ENCODE measurements around the gene WASL. TPM values are rescaled to one million over a fixed set of nuclear protein-coding genes. Genes with fewer than 3 reads are reported as not detected.

Gene WASL
- total RNA-seq, 4 donors from 2014 or later, result 29.3 to 40.0 (median 29.7) TPM

GRCh38 chr7:123679614-123680013, 69.2 kb downstream of the WASL start:
- Histone ChIP-seq H3K4me3 (no peak overlapping the region), H3K27me3 (no peaks in the 10 kb centered on the region), H3K4me1 (peaks cover 12% of the 10 kb centered on the region), H3K9me3 (no peaks in the 10 kb centered on the region), H3K36me3 (peaks cover 12% of the 10 kb centered on the region), H3K27ac (no peak overlapping the region)
- no peak for TF ChIP-seq POLR2AphosphoS5 (IDR thresholded peaks at IDR 0.05)
- TF ChIP-seq POLR2A (IDR thresholded peaks at IDR 0.05), result no peak
- TF ChIP-seq EP300 (IDR thresholded peaks at IDR 0.05), result no peak
- no peak for TF ChIP-seq CTCF (IDR thresholded peaks at IDR 0.05)
- no peak for DNase-seq (ENCODE audit: low spot score in 2 of 2)
- whole genome bisulfite sequencing, result 91% methylated on average over 3 of the region's 3 CpGs

DNA sequence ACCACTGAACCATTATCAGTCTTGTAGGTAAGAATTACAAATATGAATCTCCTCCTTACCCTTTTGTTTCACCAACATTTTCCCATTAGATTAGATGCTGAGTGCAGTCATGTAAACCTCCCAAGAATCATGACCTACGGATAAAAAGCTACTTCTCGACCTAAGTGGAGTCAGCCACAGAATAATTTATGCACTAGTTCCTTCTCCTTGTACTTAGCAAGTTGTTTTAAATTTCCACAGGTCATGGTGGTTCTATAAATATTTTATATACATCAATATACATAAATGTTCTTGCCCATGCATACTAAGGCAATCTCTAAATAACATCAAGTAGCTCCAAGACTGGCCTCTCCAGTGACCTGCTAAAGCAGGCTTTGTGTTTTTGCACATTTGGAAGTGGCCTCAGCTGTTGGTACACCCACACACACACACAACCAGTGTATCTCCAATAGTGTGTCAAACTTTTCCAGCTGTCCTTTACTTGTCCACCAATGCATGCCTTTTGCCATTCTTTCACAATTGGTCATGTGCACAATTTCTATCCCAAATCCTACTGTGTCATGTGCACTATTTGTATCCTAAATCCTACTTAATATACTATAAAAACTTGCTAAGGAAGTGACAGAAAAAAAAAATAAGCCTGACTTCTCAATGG, 71.6 kb downstream of the WASL start:
- Histone ChIP-seq H3K4me3 (no peak overlapping the region), H3K4me1 (peaks cover 25% of the 10 kb centered on the region), H3K27ac (no peak overlapping the region), H3K9me3 (no peaks in the 10 kb centered on the region), H3K27me3 (no peaks in the 10 kb centered on the region), H3K36me3 (peaks cover 6% of the 10 kb centered on the region)
- TF ChIP-seq POLR2A (IDR thresholded peaks at IDR 0.05), result no peak
- TF ChIP-seq CTCF (IDR thresholded peaks at IDR 0.05), result no peak
- TF ChIP-seq POLR2AphosphoS5 (IDR thresholded peaks at IDR 0.05), result no peak
- no peak for TF ChIP-seq EP300 (IDR thresholded peaks at IDR 0.05)
- 87% methylated on average over 2 of the region's 2 CpGs for WGBS
- DNase-seq (ENCODE audit: low spot score in 2 of 2), result no peak

DNA sequence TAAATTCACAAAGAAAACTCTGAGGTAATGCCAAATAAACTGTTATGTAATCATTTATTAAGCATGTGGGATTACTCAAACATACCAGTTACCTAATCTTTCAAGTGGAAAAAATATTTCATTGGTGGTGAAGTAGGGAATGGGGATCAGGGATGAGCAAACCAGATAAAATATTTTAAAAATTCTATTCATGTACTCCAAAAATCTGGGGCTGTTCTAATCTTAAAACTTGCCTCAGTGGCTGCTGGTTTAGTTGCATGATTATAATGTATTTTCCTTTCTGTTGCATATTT, 73.7 kb downstream of the WASL start:
- H3K36me3 ChIP-seq, result no peaks in the 10 kb centered on the region
- H3K27me3 ChIP-seq, result no peaks in the 10 kb centered on the region
- no peaks in the 10 kb centered on the region for H3K9me3 ChIP-seq
- DNase-seq (ENCODE audit: low spot score in 2 of 2), result no peak
- TF ChIP-seq POLR2AphosphoS5 (IDR thresholded peaks at IDR 0.05) (no peak), POLR2A (IDR thresholded peaks at IDR 0.05) (no peak), CTCF (IDR thresholded peaks at IDR 0.05) (no peak), EP300 (IDR thresholded peaks at IDR 0.05) (no peak)
- peaks cover 25% of the 10 kb centered on the region for H3K4me1 ChIP-seq
- H3K27ac ChIP-seq, result no peak overlapping the region
- H3K4me3 ChIP-seq, result no peak overlapping the region

DNA sequence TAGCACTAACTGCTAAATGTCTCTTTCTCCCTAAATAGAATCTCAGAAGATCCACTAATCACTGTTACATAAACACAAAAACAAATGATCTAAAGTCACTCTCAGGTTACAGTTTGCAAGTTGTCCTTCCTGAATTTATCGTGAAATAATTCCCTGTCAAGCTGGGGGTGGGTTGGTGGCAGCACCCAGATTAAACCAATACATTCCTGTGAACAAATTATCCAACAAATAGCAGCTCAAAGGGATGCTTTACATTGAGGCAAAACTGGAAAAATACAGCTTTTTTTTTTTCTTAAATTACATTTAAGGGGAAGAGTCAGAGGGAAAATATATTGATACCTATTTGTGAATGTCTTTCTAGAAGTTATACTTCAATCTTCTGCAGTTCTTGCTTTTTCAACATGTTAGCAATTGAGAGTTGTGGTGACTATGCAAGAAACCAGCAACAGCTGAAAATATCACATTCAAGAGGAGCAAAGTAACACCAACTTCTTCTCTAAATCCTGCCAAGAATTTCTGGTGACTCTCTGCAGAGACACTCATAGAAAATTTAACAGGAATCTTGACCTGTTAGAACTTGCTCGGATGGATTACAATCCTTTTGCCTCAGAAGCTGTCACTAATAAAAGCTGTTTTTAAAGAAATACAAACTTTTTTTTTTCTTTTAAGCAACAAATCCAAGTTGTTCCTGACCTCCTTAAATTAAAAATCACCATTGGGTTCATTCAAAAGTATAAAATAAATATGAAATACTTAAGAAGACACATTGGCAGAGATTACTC, 74.2 kb downstream of the WASL start:
- TF ChIP-seq EP300 (IDR thresholded peaks at IDR 0.05) (no peak), CTCF (IDR thresholded peaks at IDR 0.05) (no peak), POLR2A (IDR thresholded peaks at IDR 0.05) (no peak), POLR2AphosphoS5 (IDR thresholded peaks at IDR 0.05) (no peak)
- Histone ChIP-seq H3K36me3 (no peaks in the 10 kb centered on the region), H3K27ac (peak overlapping the region; percentile 35), H3K4me3 (no peak overlapping the region), H3K27me3 (no peaks in the 10 kb centered on the region), H3K9me3 (no peaks in the 10 kb centered on the region), H3K4me1 (peaks cover 25% of the 10 kb centered on the region)
- WGBS, result 22% methylated on average over 2 of the region's 2 CpGs
- no peak for DNase-seq (ENCODE audit: low spot score in 2 of 2)

- Histone ChIP-seq H3K4me3 (no peak overlapping the region), H3K9me3 (no peaks in the 10 kb centered on the region), H3K4me1 (peaks cover 25% of the 10 kb centered on the region), H3K27ac (peak overlapping the region; percentile 35), H3K36me3 (no peaks in the 10 kb centered on the region), H3K27me3 (no peaks in the 10 kb centered on the region)
- 68% methylated on average over 3 of the region's 3 CpGs for WGBS
- no peak for DNase-seq (ENCODE audit: low spot score in 2 of 2)
- no peak for TF ChIP-seq POLR2AphosphoS5 (IDR thresholded peaks at IDR 0.05)
- TF ChIP-seq EP300 (IDR thresholded peaks at IDR 0.05), result no peak
- TF ChIP-seq CTCF (IDR thresholded peaks at IDR 0.05), result no peak
- TF ChIP-seq POLR2A (IDR thresholded peaks at IDR 0.05), result no peak
These were observed 74.9 kb downstream of the WASL start for GRCh38 chr7:123673752-123674398.
